HG03159 (cell line): ENCODE data around the gene SRCIN1.

Experiments
- ATAC-seq: cut with Tn5 transposase; IDR thresholded peaks from one replicate; pipeline ENCODE4 v1.9.1; 2021; ENCODE audit warnings: mild to moderate bottlenecking, moderate library complexity; ENCODE audit not compliant: unreplicated experiment

The SRCIN1 gene

DNA sequence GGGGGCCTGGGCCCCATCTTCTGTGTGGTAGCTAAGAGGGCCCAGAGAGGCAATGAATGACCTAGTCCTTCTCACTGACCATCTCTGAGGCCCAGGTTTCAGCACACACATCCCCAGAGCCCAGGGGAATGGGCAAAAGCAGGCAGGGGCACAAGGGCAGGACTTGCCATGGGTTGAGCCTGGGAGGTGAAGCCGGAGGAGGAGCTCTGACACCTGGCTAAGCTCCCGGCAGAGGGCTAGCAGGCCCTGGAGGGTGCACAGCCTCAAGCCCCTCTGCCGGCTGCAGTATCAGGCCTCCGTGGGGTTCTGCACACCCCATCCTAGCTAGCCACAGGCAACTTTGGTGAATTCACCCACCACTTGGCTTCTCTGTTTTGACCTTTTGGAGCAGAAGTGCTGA lies 5.3 kb downstream of the SRCIN1 start:
- no peak for ATAC-seq

DNA sequence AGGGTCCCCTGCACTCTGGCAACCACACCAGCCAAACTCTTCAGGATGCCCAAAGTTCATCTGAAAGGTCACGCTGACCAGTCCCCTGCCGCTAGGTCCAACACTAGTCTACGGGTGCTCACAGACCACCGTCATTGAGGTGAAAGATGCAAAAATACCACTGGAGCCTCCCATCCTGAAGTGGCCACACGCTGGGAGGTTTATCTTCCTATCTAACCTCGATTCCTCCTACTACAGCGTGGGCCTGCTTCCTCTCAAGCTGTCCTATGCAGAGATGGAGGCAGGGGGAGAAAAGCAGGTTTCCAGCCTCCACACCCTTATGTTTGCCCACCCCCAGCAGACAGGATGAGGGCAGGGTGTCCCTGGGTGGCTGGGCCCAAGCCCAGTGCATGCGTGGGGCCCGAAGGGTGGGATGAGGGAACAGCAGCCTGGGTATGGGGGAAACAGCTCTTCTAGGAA lies 6.3 kb downstream of the SRCIN1 start:
- no peak for ATAC-seq

DNA sequence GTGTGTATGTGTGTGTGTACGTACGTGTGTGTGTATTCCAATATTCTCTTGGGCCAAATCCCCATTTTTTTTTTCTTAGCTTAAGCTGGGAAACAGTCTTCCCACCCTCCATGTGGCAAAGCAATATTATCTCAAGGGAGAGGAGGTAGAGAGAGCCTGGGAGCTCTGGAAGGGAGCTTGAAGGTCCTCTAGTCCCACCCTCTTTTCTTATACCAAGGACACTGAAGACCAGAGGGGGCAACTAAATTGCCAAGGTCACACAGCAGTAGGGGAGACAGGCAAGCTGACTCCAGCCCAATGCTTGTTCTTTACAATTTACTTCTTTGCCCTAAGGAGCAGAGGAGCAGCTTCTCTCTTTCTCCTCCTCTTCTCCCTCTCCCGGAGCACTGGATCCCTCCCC lies 6.8 kb downstream of the SRCIN1 start:
- no peak for ATAC-seq

DNA sequence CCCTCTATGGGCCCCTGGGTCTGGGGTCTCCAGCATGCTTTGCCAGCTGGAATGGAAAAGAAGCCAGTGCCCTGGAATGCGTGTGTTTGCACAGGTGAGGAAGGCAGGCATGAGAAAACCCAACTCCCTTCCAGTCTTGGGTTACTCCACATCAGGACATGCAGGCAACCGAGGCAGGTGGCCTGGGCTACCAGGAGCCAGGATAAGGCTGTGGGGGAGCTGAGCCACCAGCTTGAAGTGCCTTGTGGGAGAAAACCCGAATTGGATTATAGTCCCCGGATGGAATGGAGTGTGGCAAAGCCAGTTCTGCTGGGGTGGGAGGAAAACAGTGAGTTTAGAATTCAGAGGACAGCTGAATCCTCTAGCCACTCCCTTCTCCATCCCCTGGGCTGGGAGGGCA lies 7.2 kb downstream of the SRCIN1 start:
- no peak for ATAC-seq

DNA sequence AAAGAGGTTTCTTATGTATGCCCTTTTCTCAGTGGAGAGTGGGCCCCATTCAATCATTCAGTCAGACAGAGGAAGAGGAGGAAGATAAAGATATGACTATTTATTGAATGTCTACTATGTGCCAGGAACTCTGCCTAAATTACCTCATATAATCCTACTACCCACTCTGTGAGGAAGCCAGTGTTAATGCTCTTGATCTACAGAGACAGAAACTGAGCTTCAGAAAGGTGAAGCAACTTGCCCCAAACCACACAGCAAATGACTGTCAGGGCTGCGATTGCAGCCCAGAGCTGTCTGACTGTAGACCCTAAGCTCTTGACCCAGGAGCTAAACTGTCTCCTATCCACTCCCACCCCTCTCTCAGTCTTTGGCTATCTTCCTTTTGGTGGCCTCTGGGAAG lies 8.4 kb downstream of the SRCIN1 start:
- no peak for ATAC-seq

DNA sequence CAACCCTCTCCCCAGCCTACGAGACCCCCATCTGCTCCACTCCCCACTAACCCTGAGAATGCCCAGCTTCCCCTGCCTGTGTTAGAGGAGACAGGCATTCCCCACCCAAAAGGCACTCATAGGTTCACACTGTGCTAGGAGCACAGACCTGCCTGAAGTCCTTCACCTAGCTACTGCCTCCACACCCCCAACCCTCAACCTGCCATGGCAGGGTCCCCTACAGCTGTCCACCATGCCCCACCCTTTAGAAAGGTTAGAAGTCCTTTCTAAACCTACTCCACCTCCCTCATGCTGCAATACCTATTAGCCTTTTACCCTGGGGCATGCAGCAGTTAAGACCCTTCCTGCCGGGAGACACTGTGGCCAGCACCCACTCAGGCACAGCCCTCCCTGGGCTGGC lies 9.1 kb downstream of the SRCIN1 start:
- no peak for ATAC-seq

DNA sequence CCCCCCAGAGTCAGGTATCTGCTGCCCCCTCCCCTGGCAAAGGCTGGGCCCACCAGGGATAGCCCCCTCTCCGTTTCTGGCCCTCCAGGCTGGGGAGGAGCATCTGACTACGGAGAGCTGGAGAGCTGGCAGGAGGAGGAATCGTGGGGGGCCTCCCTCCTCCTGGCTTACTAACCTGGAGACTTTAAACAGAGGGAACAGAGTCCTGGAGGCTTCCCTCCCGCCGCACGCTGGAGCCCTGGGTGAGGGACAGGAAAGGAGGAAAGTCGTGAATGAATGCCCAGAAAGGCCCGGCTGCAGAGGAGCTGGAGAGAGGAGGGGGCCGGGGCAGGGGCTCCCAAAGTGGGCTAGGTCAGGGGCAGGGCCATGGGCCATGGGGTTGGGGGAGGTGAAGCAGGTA lies 9.9 kb downstream of the SRCIN1 start:
- no peak for ATAC-seq

DNA sequence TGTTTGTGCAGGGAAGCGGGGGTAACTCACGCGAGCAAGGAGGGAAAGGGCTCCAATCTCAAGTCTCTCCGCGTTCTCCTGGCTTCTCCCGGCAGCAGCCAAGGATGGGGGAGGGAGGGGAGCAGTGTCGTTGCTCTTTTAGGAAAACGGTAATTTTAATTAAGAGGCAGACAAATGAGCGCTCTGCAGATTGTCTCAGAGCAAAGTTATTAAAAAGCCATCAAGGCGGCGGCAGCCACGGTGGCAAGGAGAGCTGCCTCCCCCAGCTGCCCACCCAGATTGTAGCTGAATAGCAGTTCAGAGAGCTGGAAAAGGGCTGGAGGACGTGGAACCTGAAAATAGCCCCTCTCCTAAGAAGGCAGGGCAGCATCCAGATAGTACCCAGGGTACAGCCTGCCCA lies 11.6 kb downstream of the SRCIN1 start:
- ATAC-seq: no peak

DNA sequence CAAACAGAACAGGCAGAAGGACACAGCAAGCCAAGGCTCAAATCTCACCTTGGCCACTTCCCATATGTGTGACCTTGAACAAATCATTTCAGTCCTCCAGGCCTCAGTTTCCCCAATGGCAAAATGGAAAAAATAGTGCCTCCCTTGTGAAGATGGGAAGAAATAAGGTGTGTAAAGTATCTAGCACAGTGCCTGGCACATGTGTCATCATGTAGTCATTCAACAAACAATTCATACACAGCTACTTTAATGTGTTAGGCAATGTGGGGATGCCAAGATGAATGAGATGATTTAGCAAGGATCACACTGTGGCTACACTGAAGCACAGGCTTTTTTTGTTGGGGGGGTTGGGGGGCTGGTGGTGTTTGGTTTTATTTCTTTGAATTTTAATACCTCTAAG lies 13.3 kb downstream of the SRCIN1 start:
- ATAC-seq: no peak

DNA sequence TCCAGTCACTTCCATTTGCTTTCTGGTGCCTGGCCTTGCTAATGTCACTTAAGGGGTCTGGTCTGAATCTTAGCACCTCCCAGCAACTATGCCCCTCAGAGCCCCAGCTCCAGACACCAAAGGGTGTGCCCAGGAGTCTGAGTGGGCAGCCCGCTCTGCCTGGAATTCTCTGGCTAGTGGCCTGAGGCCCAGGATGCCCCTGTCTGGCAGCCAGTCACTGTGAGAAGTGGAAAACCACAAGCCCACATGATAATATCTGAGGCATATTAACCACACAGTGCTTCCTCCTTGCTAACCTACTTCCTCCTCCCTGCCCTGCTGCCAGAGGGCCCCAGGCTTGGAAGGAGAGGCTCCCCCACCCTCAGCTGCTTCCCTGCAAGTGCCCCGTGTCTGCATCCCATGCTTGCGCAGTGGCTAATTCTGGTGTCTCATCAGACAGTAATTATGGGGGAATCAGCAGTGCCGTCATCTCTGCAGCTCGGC lies 14.0 kb downstream of the SRCIN1 start:
- no peak for ATAC-seq

DNA sequence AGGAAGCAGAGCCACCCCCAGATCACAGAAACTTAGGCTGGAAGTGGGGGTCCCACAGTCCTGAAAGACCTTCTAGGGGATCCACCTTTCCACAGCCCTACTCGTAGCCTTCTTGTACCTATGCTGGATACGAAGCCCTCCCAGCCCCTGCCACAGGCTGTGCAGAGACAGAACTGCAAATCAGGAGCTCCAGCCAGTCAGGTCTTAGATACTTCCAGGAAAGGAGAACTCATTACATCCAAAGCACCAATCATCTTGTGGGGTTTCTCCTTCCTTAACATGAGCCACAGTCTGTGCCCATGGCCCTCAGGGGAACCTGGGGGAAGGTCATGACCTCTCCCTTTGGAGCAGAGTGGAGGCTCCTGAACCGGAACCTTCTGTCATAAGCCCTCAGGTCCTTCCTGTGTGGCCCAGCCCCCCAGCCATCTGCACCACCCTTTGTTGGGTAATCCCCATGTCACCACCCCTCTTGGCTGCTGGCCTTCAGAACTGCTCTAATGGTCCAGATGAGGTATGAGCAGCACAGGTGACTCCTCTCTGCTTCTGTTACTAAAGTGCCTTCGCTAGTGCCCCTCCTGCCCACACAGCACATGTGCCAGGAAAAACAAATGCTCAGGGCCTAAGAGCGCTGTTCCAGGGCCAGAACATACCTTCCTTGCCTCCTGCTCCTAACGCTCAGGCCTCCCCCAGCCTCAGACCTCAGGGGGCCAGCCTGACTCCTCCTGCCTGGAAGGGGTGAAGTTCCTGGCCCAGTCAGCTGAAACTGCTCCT lies 14.6 kb downstream of the SRCIN1 start:
- no peak for ATAC-seq

DNA sequence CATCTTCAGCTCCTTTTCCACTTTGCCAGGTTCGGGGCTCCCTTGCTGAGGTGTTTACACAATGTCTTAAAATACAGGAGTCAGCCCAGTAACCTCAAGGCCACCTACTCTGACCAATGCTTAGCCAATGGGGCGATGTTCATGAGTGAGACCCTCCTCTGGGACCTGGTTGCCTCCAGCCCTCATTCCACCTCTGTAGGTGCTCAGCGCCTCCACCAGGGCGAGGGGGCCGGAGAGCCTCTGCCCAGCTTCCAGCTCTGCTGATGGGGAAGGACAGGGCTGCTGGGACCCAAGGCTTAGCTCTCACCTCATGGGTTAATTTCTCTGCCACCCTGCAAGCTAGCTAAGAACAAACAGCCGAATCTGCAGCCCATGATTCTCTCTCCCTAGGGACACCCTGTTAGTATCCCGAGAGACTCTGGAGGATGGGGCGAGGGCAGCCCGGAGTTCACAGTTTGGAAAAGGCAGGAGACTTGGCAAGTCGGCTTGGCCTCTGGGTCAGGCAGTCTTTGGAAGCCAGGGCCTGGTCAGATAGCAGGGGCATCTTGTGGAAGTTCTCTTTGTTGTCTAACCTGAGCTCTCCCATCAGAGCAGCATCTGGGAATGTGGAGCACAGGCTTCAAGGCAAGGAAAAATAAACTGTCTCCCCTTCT lies 16.2 kb downstream of the SRCIN1 start:
- no peak for ATAC-seq

DNA sequence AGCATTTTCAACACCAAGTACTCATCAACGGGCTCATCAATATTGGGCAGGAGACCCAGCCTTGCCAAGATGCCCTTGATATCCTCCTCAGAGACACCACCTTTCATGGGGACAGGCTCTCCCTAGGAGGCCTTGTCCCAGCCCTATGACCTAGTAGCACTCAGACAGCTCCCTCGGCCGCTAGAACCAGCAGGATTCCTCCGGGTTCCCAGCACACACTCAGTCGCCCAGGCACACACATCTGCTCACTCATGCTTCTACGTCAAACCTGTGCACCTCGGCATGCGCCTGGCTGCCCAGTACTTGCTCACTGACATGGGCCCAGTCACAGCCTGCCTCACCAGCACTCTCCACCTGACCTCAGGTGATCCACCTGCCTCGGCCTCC lies 17.0 kb downstream of the SRCIN1 start:
- no peak for ATAC-seq

DNA sequence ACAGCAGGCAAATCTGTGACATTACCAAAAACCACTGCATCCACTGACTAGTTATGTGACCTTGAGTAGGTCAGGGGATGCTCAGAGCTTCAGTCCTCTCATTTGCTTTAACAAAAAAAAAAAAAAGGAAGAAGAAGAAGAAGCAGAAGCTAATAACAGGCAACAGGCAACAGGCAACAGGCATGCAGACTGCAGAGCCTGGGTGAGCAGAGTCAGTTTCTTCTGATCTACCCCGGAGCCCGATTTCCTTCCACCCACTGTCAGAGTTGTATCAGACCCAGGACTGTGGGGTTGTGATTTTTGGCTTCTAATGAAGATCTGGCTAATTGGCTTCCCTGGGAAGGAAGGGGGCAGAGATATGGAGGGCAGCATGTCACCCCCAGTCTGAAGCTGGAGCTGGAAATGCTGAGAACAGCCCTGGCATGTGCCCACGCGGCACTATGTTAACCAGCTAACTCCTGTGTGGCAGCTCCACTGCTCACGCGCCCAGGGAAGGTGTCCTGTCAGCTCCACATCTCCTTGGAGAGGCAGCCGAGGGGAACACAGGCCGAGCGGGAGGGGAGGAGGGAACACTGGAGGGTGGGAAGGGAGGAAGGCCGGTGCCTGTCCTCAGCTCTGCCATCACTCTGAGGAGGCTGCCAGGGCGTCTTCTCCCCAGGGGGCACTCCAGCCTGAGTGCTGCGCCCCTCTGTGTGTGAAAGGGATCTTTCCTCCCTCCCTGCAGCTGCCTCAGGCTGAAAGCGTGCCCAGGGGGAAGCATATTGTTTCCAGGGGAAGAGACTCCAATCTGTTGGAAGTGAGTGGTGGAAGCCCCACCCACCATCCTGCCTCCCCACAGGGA lies 17.6 kb downstream of the SRCIN1 start:
- no peak for ATAC-seq

DNA sequence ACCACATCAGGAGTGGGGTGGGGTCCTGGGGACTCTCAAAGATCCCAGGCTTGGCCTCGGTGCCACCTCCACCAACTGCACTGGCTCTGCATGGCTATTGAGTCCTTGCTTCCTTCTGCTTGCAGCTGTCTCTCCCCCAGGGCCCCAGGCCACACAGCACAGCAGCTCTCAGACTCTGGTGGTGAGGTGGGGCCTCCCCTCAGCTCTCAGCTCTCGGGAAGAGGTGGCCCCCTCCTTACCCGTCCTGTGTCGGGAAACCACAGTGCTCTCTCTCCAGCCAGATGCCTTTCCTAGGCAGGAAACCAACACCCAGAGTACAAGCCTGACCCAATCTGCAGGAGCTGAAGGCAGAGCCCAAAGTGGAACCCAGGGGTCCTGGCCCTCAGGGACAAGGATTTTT lies 18.5 kb downstream of the SRCIN1 start:
- no peak for ATAC-seq

DNA sequence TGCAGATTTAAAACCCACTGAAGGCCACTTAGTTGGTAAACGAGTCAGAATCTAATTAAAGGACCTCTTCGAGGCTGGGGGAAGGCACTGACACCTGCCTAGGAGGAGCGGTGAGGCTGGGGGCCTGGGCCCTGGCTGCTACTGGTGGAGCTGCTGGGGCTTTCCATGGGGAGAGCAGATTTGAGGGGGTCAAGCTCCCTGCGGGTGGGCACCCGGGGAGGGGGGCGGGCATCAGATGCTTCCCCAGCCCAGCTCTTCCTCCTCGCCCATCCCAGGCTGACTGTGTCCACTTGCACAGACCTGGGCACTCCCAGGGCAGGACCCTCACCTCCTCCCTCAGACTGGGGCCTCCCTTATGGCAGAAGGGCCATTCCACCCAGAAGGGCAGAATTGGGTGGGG lies 19.0 kb downstream of the SRCIN1 start:
- ATAC-seq: no peak

DNA sequence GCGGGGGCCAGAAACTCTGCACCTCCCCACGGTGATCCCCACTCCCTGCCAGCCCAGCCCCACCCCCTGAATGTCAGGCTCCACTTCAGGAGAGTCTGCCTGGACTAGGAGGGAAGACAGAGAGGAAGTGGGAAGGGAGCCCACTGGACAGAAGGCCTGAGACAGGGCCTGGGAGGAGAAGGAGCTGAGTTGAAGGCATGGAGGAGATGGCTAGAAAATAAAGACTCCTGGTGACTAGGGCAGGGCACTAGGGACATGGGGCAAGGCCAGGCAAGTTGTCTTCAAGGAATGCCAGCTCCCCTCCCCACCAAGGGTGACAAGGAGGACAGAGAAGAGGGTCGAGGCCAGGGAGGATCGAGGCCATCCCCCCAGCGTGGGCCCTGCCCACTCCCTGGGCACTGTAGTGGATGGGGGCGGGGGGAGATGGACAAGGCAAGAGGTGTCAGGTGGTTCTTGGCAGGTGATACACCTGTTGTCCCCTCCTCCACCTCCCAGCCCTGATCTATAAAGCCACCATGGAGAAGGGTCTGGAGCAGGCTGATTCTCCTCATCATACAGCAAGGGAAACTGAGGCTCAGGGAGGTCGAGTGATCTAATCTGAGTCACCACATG lies 19.7 kb downstream of the SRCIN1 start:
- no peak for ATAC-seq

DNA sequence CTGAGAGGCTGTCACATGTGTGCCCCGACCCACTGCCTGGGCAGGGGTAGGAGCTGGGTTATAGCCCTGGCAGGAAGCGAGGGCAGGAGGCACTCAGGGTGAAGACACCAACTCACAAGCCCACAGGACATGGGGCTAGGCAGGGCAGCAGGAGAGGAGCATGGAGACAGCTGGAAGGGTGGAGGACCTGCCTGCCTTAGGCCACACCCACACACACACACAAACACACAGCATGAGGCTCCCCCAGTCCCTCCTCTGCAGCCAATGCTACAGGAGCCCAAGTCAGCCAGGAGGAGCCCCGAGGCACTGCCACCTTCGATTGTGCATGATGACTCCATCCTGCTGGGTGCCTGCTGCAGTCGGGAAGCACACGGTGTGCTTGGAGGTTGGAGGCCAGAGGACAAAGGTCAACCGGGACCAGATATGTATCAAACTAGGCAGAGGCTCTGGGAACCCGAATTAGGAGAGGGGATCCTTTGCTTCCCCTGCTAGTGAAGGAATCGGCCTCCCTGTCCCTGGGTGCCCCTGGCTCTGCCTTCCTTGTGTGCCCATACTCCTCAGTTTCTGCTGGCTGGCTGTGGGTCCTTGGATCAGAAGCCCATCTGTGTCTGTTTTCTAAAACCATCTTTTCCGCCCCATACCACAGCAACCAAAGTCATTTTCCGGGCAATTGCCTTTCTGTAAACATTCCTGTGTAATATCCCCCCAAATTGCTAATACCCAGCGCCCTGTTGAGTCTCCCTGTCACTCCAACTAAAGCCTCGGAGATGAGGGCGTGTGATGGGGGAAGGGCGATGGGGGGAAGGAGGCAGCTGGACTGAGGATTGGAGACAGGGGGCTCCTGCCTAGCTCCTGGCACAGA lies 20.5 kb downstream of the SRCIN1 start:
- no peak for ATAC-seq

DNA sequence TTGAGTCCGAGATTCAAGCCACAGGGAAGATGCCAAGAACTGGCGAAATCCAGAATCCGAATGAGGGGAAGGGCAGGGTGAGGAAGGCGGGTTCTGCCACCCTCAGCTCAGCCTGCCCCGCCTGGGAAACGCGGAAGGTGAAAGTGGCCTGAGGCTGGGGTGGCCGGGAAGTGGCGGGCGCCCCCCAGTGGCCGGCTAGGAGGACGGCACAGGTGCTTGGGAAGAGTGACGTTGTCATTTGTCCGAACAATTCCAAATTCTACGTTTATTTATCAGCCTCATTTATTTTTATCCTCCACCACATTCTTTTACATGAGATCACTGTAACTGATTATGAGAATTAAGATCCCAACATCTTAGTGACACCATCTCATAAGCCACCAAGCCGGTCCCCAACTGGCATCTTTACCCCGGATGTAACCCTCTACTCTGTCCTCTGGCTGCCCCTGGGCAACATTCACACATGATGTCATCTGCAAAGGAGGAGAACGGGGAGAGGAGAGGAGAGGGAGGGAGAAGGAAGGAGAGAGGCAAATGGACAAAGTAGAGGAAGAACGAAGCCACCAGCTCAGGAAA lies 21.3 kb downstream of the SRCIN1 start:
- ATAC-seq: no peak

DNA sequence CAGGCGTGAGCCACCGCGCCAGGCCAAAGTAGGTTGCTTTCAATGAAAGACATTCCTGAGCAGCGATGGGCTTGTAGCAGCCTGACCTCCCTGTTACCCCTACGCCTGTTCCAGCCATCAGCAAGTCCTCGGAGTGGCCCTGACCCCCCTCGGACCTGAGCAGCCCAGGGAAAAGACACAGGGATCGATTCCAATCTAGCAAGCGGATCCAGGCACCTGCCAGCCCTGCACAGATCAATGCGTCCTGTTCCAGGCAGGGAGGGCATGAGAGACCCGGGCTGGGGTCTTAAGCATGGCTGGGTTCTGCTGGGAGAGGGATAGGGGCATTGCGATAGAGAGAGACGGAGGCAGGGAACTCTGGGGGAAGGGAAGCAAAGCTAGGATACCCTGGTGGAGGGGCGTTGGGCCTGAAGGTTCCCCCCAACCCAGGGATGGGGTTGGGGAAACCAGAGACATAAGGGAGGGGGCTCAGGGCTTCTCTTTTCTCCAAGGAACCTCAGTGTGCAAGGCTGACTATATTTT lies 21.9 kb downstream of the SRCIN1 start:
- no peak for ATAC-seq
